ENCODE data around the gene TTC27.
"Not testable (repeated sequence)": the region's sequence is repeated elsewhere in the genome, so short reads cannot be mapped to it uniquely, and the experiment has no call there.

The TTC27 gene

DNA sequence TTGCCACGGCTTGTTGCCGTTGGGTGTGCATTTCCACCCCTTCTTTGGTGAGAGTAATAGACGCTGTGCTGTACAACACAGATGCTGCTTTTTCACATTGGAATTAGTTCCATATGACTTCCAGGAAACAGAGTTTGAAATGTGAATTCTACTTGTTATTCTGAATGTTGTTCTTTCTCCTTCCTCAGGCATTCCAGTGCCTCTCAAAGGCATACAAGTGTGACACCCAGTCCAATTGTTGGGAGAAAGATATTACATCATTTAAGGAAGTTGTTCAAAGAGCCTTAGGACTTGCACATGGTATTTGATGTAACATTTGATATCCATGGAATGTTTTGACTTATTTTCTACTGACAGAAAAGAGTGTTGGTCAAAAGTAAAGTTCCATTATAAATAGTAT lies 184.5 kb downstream of the TTC27 start:
- no peak for DNase-seq

DNA sequence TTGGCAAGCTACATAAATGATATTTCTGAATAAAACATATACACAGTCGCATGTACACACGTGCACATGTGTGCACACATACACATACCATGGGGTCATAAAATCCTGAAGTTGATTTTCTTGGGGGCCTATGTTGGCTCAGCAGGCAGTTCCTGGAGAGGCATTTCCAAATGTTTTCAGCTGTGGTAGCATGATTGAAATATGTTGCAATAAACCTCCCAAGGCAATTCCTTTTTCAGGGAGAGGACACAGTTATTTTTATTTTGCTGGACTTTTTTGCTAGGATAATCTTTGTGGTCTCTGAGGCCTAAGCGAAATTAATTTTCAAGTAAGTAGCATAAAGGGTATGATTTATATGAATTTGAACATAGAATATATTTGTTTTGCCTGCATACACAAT lies 192.2 kb downstream of the TTC27 start:
- DNase-seq: no peak

DNA sequence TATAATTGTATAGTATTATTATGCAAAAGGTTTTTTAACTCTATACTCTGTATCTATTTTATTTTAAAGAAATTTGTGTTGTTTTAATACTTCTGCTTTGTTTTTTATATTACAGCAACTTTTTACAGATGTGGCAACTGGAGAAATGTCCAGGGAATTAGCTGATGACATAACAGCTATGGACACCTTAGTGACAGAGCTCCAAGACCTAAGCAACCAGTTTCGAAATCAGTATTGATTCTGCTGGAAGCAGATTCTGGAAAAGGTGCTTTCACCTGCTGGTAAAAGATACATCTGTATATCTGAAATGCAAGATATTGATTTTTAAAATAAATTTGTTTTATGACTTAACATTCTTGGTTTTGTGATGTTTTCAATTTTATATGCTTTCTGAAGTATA lies 192.9 kb downstream of the TTC27 start:
- DNase-seq: no peak

DNA sequence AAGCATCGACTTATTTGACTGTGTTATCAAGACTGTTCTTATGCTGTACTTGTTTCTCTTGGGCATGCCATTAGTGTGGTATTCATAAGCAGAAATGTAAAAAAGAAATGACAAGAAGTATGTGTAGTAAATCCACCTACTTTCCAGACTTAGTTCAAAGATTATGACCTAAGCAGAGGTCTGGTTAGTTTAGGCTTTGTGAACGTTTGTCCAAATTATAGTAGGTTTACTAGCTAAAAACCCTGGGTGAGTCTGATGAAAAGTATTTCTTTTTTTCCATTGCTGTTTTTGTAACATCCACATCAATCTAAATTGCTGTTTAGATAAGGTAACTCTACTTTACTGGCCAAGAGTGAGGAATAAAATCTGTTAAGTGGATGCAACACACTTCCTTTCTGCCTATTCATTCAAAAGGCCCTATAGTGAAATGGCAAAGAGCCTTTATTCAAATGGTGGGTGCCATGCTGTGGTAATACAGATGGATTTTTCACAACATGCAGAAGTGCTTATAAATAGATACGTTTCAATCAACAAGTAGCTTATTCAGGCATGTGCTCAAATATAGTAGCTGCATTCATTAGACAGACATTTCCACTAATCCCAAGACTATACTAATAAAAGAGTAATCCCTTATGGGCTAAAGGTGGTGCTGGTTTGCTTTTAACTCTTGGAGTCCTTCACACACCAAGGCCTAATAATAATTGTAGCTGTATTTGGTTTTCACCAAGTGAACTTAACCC lies 196.4 kb downstream of the TTC27 start:
- DNase-seq: no peak

DNA sequence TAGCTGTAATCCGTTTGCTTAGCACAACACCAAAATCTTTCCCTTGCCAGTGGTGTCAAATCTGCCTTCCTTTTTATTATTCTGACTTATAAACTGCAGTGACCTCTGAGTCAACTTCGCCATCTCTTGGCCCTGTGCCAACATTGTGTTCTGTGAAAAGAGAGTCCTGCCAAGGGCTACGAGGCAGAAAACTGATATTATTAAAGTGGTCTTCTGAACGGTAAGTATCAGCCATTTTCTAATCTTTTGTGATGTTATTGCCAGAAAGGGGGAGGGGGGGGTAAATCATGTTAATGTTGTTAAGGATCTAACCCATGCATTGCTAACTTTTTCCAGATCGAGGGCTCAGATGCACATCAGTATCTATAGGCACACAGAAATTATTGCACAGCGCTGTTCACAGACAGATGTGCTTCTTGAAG lies 197.5 kb downstream of the TTC27 start:
- DNase-seq: peak; percentile 45

DNA sequence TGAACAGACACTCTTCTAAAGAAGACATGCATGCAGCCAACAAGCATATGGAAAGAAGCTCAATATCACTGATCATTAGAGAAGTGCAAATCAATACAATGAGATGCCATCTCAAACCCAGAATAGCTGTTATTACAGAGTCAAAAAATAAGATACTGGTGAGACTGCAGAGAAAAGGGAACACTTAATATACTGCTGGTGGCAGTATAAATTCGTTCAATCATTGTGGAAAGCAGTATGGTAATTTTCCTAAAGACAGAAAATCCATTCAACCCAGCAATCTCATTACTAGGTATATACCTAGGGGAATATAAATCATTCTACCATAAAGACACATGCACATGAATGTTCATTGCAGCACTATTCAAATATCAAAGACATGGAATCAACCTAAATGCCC lies 202.3 kb downstream of the TTC27 start:
- DNase-seq: no peak

DNA sequence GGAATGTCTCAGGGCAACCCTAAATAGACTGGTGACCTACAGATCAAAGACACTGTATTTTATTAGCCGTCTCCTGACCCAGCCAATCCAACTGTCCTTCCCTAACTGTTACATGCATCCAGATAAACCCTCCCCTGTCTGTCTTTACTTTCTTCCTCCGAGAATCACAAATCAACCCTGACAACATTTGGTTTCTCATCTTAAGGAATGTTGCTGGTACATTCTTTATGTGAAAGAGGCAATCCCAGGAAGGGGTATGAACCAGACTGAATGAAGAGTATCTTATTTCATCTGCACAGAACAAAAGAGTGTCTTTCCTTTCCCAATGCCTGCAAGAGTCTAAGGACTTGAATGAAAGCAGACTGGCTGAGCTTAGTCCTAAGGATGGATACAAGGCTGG lies 205.0 kb downstream of the TTC27 start:
- DNase-seq: no peak

DNA sequence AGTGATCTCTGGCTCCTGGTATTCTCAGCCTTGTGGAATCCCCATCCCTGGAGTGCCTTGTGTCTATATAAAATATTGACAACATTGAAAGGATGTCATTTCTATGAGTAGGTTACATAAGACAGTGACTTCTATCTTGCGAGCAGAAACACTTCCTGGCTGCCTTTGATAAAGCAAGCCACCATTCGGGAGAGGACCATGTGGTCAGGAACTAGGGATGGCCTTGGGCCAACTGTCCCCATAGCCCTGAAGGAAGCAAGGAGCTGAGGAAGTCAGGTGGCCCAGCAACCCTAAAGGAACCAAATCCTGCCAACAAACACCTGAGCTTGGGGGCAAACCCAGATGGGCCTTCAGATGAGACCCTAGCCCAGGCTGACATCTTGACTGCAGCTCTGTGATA lies 205.9 kb downstream of the TTC27 start:
- peak; percentile 11 for DNase-seq

DNA sequence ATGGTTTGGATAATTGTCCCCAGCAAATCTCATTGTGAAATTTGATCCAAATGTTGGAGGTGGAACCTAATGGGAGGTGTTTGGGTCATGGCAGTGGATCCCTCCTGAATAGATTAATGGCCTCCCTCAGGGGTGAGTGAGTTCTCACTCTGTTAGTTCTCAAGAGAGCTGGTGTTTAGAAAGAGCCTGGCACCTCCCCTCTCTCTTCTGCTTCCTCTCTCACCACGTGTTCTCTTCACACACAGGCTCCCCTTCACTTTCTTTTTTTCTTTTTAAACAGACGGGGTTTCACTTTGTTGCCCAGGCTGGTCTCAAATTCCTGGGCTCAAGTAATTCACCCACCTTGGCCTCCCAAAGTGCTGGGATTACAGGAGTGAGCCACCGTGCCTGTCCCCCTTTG lies 207.3 kb downstream of the TTC27 start:
- DNase-seq: no peak

DNA sequence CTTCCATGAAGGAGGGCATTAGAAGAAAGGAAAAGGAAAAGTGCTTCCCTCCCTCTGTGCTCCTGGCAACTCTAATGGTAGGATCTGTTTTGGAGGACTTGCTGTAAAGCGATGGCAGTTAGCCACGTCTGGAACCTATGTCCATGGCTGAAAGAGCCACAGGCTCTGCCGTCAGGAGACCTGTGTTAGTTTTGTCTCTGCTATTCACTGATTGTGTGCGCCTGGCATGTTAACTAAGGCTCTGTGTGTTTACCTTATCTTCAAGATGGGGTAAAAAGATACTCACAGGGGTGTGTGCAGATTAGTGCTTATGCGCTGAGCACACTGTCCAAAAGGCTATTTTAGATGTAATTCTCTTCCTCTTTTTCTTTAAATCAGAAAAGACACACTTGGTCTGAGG lies 209.1 kb downstream of the TTC27 start:
- DNase-seq: peak; percentile 53

DNA sequence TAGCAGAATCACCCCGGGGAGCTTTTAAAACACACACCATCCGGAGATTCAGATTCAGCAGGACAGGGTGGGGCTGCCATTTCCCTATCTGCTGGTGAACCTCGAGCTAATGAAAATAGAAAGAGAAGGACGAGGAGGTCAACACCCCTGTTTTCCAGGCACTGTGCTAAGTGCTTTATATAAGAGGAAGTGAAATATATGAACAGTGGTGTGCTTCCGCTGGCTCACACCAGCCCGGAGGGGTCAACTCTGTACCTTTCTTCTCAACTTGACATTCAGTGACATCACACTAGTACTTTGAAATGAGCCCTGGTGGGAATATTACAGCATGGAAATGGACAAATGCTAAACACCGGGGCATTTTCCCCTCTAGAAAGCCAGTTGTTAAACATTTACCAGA lies 210.6 kb downstream of the TTC27 start:
- DNase-seq: no peak

DNA sequence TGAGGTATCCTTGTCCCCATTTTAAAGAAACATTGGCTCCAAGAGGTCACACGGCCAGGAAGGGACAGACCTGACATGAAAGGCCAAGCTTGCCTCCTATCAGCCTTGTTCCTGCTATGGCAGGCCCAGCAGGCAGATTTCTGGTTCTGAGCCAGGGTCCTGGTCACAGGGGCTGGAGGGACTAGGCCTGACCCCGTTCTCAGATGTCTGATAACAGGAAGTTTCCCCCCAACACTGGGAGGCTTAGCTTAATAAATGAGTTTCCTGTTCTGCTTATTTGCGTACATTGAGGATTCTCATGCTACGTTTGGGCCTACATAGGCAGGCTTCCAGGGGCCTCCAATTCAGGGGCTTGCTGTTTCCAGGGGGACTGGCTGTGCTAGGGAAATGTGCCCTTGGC lies 211.1 kb downstream of the TTC27 start:
- DNase-seq: peak; percentile 29

DNA sequence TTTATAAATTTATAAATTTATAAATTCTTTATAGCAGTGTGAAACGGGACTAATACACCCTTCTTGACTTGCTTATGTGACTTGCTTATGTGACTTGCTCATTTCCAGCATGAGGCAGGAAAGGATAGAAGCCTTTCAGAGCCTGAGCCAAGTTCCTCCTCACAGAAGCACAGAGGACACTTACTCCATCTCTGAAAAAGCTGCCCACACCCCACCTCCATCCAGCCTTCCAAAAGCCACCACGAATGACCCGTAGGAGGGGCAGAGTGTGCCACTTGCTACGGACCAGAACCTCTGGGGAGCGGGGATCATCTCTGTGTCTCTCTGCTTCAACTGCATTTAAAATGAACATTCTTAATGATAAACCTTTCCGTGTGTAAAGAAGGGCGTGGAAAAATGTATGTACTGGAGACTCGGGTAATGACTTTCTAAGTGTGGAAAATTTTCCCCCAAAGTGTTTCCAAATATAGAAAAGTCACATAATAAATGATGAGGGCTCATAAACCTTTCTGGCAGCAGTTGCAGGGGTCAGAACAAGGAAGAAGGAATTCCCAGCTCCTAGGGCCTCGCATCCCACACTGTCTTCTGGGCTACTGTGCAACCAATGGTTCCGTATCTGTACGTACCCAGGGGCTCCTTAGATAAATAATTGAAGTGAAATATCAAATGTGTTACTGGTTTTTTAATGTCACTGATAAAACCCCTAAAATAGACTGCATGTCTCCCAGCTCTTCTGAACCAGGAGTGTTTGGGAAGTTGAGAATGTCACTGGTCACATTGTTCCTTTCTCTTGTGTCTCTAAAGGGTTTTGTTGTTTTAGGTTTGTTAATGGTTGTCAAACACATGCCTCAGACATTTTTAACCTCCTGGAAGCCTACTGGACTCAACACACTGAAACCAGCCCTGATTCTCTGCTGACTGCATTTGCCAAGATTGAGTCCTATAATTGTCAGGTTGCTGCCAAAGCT lies 214.4 kb downstream of the TTC27 start:
- DNase-seq: no peak

DNA sequence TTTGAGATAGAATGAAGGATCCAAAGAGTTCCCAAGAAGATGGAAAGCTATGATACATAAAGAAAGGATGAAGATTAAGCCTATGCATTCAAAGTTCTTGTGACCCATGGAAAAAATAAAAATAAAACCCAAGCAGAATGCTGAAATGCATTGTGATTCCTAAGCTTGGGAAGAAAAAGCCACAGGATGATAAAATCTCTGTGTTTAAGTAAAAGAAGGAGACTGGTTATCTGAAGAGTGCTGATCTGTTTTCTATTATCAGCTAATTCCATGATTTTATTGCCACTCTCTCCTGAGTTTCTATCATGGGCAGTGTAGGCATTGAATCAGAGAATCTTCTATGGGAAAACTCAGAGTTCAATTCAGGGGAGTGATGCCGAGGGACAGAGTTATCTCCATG lies 215.8 kb downstream of the TTC27 start:
- DNase-seq: no peak

DNA sequence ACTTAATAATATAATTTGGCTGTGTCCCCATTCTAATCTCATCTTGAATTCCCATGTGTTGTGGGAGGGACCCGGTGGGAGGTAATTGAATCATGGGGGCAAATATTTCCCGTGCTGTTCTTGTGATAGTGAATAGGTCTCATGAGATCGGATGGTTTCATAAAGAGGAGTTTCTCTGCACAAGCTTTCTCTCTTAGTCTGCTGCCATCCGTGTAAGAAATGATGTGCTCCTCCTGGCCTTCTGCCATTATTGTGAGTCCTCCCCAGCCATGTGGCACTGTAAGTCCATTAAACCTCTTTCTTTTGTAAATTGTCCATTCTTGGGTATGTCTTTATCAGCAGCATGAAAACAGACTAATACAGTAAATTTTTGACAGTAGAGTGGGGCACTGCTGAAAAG lies 216.4 kb downstream of the TTC27 start:
- DNase-seq: no peak

DNA sequence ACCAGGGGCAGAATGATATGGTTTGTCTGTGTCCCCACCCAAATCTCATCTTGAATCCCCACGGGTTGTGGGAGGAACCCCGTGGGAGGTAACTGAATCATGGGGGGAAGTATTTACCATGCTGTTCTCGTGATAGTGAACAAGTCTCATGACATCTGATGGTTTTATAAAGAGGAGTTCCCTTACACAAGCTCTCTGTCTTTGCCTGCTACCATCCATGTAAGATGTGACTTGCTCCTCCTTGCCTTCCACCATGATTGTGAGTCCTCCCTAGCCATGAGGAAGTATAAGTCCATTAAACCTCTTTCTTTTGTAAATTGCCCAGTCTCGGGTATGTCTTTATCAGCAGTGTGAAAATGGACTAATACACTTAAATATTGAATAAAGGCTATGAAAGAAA lies 218.4 kb downstream of the TTC27 start:
- DNase-seq: not testable (repeated sequence)

DNA sequence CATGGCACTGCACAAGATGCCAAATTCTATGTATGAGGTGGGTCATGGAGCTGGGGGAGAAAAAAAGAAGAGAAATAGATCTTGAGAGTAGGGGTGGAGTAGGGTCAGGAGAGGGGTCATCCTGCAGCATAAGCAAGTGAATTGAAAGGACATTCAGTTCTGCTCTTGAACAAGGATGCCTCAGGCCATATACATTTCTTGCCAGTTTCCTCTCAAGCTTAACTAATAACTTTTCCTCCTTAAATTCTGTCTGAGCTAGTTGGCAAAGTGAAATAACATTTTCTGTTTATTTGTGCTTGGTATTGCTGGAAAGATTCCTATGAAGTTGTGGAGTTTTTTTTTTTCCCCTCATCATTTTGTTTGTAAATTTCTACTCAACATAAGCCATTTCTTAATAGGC lies 219.9 kb downstream of the TTC27 start:
- no peak for DNase-seq

DNA sequence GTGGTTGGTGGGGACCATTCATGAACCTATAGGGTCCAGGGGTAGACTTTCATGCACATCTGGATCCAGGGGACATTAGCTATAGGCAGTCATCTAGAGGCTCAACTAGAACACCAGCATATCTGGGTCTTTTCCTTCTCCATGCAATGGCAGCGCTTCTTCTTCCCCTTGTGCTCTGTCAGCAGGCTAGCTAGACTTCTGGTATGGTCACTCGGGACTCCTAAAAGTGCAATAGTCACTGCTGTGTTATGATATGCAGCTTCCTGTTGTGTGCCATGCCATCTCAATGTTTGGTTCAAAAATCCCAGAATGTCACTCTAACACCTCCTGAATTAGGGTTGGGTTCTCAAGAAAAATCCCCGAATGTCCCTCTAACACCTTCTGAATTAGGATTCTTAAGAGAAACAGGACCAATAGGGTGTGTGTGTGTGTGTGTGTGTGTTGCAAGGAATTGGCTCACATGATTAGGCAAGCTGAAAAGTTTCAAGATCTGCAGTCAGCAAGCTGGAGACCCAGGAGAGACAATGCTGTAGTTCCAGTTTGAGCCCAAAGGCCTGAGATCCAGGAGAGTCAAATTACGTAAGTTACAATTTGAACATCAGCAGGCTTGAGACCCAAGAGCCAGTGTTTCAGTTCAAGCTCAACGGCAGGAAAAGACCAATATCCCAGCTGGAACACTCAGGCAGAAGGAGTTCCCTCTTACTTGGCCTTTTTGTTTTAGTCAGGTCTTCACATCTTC lies 221.8 kb downstream of the TTC27 start:
- no peak for DNase-seq

DNA sequence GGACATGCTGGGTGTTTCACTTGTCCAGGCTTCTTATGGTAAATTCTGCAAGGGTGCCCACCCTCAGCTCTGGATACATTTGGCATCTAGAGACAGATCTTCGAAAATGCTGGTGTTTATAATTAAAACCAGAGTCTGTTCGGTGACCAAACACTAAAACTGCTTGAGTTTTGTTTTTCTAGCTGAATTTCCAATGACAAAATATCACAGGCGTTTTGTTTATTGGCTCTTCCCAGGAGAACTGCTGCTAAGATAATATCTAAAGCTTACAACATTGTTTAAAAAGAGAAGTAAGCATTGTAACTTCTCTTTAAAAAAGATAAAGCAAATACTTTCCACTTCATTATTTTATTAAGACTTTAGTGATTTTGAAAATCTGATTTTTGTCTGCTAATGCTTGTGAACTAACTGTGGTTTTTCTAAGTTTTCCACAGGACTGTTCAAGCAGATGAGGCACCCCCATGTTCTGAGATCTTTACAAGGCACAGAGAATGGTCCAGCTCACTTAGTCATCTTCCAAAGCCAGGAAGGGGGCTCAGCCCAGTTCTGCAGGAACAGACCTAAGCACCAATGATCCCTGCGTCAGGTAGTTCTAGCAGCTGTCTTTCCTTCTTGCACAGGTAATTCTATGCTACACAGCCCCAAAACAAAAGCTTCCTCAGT lies 224.1 kb downstream of the TTC27 start:
- no peak for DNase-seq

DNA sequence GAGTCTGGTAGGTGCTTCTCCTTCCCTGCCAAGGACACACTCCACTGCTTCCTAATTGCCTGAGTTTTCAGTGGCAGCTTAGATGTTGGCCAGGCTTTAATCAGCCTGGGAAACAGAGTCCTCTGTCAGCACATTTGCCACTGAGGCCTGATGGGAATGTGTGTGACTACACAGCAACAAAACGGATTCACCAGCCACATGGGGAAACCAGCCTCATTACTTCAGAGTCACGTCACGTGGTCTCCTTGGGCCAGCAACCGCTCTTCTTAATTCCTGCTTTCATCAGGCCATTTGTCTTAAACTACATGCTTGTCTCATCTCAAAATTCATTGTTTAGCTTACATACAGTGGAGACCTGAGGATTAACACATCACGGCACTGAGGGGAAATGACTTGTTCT lies 225.0 kb downstream of the TTC27 start:
- no peak for DNase-seq

DNA sequence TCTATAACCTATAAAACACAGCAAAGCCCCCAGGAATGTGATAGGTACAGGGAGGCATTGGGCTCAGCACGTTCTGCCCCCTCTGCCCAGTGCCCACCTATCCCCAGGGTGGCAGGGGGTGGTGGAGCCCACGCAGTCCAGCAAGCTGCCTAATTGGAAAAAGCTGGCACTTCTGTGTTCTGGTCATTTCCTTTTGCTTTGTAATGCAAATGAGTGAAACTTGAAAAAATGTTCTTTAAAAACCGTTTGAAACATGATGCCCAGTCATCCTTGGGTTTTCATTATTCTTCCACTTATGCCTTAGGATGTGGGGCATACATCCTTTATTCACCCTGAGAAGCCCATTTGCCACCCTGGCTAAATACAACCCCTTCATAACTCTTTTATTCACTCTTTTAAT lies 229.0 kb downstream of the TTC27 start:
- no peak for DNase-seq

DNA sequence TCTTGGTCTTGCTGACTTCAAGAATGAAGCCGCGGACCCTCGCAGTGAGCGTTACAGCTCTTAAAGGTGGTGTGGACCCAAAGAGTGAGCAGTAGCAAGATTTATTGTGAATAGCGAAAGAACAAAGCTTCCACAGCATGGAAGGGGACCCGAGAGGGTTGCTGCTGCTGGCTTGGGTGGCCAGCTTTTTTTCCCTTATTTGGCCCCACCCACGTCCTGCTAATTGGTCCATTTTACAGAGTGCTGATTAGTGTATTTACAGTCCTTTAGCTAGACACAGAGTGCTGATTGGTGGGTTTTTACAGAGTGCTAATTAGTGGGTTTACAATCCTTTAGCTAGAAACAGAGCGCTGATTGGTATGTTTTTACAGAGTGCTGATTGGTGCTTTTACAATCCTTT lies 230.9 kb downstream of the TTC27 start:
- no peak for DNase-seq

DNA sequence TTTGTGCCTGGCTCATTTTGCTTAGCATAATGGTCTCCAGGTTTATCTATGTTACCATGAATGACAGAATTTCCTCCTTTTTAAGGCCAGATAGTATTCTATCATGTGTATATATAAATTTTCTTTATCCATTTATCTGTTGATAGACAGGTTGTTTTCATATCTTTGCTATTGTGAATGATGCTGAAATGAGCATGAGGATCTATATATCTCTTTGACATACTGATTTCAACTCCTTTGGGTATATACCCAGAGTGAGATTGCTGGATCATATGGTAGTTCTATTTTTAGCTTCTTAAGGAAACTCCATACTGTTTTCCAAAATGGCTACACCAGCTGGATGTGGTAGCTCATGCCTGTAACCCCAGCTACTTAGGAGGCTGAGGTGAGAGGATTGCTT lies 232.5 kb downstream of the TTC27 start:
- no peak for DNase-seq

All from hematopoietic multipotent progenitor cell treated with erythropoietin and hydrocortisone succinate and interleukin-3 and kit ligand, for 4 days (in vitro differentiated cells).